AG10803 (cell line): Measurements from ENCODE around the gene TRIM46.

Source experiments
- DNase-seq: peaks from one replicate; pipeline ENCODE4 v3.0.0; 2010; ENCODE audit warnings: low read depth
- H3K4me3 ChIP-seq: 2 replicates; pipeline ENCODE4 v1.5.1; 2011; ENCODE audit warnings: mild to moderate bottlenecking, low read length, control low read depth
- CTCF ChIP-seq: conservative IDR thresholded peaks from 2 replicates; pipeline ENCODE4 v1.5.1; 2011; ENCODE audit warnings: mild to moderate bottlenecking, low read length, control low read depth, inconsistent platforms

TRIM46 gene

GRCh38 chr1:155127105-155127966, 46.3 kb upstream of the TRIM46 start, which contains the start of gene EFNA1:
TSS of gene EFNA1 (plus strand) at chr1:155127876. CDS start at chr1:155127978, 102 bp downstream.
- no peak for TF ChIP-seq CTCF
- peak; percentile 16 for DNase-seq
- peak within 1 kb of the TSS; percentile 50 for H3K4me3 ChIP-seq

- no peak for TF ChIP-seq CTCF
- H3K4me3 ChIP-seq, result peak overlapping the region; percentile 48
- DNase-seq, result no peak
These were observed 45.5 kb upstream of the TRIM46 start for GRCh38 chr1:155127967-155128754.

GRCh38 chr1:155128755-155129473, 44.7 kb upstream of the TRIM46 start:
- no peak for TF ChIP-seq CTCF
- no peak overlapping the region for H3K4me3 ChIP-seq
- no peak for DNase-seq

- no peak overlapping the region for H3K4me3 ChIP-seq
- TF ChIP-seq CTCF, result no peak
- DNase-seq, result no peak
These were observed 43.2 kb upstream of the TRIM46 start for GRCh38 chr1:155130272-155131006.

- no peak overlapping the region for H3K4me3 ChIP-seq
- no peak for DNase-seq
- TF ChIP-seq CTCF, result no peak
These were observed 42.4 kb upstream of the TRIM46 start for GRCh38 chr1:155131285-155131684.

- no peak for DNase-seq
- H3K4me3 ChIP-seq, result no peak overlapping the region
- TF ChIP-seq CTCF, result no peak
These were observed 41.8 kb upstream of the TRIM46 start for GRCh38 chr1:155131856-155132255.
